NCI-H2081 treated with DMSO at 0.1 percent for 48 hours (cell line): ENCODE measurements around the gene KCNMA1.

Experiments used
- DNase-seq: peaks from one replicate; lab custom pipeline; 2025; lab: John Stamatoyannopoulos, UW

The KCNMA1 gene

DNA sequence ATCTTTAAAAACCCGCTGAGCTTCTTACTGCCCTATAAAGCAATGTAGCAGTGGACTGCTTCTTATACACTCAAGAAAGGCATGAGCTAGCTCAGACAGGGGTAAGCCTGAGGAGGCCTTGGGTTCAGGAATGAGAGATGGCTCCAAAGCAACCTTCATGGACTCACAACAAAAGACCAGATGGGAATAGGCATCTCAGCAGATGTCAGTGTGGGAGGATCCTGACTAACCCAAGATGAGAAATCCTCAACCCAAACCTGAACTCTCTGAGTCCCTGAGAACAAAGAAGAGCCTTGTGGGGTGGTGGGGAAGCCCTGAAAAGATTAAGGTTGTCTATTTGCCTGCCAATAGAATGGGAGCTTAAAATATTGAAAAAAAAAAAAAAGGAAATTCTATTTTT lies 807.4 kb downstream of the KCNMA1 start:
- no peak for DNase-seq

DNA sequence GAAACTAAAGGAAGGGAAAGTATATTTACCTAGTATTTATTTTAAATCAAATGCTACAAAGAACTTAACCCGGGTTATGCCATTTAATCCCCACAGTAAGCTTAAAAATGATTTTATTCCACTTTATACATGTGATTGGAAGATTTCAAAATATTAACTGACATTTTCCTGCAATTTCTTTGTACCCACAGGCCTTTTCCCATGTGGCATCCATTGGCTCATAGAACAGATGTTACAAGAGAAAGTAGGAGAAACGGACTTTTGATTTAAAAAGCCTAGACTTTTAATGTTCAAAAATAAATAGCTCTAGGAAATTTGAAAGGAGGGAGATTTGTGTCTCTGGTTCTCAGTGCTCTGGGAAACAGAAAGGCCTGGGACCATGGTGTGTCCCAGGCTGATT lies 807.9 kb downstream of the KCNMA1 start:
- no peak for DNase-seq
